ENCODE results near the gene ZNF862.

The ZNF862 gene

GRCh38 chr7:149790754-149791360 is 47.3 kb upstream of the ZNF862 start:
- no peaks in the 10 kb centered on the region; the same call in 1 of the 2 replicates for H4K20me1 ChIP-seq (ENCODE audit: insufficient read depth, low read length)
- no peaks in the 10 kb centered on the region for H3K9me3 ChIP-seq (ENCODE audit: insufficient read depth, low read length, severe bottlenecking)
- TF ChIP-seq EZH2 (IDR thresholded peaks at IDR 0.05; ENCODE audit: borderline replicate concordance, low read depth, low read length, severe bottlenecking) (no peak), CTCF (IDR thresholded peaks at IDR 0.05; ENCODE audit: borderline replicate concordance, extremely low read depth, low read length, poor library complexity, severe bottlenecking) (no peak)
- no peaks in the 10 kb centered on the region for H3K36me3 ChIP-seq (ENCODE audit: insufficient read depth, low read length)
- no peaks in the 10 kb centered on the region for H3K27me3 ChIP-seq (ENCODE audit: insufficient read depth, low read length, poor library complexity)
- no peak overlapping the region for H3K4me2 ChIP-seq (ENCODE audit: insufficient read depth, low read length)
- no peak overlapping the region for H3K9ac ChIP-seq (ENCODE audit: low read depth, low read length)
- no peak overlapping the region for H2AFZ ChIP-seq (ENCODE audit: low read depth, low read length)
- H3K4me3 ChIP-seq (ENCODE audit: low read depth in 1 of 2, low read length in 2 of 2): no peak overlapping the region
- H3K4me1 ChIP-seq (ENCODE audit: insufficient read depth, low read length): no peaks in the 10 kb centered on the region
- DNase-seq (no peak), ATAC-seq (ENCODE audit: insufficient read depth, low read depth) (no peak)
- H3K79me2 ChIP-seq (ENCODE audit: insufficient read depth, low read length): no peaks in the 10 kb centered on the region
- no peak overlapping the region for H3K27ac ChIP-seq (ENCODE audit: low read length)

- Histone ChIP-seq H3K4me3 (ENCODE audit: low read depth in 1 of 2, low read length in 2 of 2) (no peak overlapping the region), H2AFZ (ENCODE audit: low read depth, low read length) (no peak overlapping the region), H3K9me3 (ENCODE audit: insufficient read depth, low read length, severe bottlenecking) (no peaks in the 10 kb centered on the region), H3K27ac (ENCODE audit: low read length) (no peak overlapping the region), H3K79me2 (ENCODE audit: insufficient read depth, low read length) (no peaks in the 10 kb centered on the region), H3K9ac (ENCODE audit: low read depth, low read length) (no peak overlapping the region), H3K4me2 (ENCODE audit: insufficient read depth, low read length) (no peak overlapping the region), H3K4me1 (ENCODE audit: insufficient read depth, low read length) (no peaks in the 10 kb centered on the region), H3K27me3 (ENCODE audit: insufficient read depth, low read length, poor library complexity) (no peaks in the 10 kb centered on the region), H3K36me3 (ENCODE audit: insufficient read depth, low read length) (no peaks in the 10 kb centered on the region), H4K20me1 (ENCODE audit: insufficient read depth, low read length) (no peaks in the 10 kb centered on the region; the same call in 1 of the 2 replicates)
- DNase-seq (no peak), ATAC-seq (ENCODE audit: insufficient read depth, low read depth) (no peak)
- TF ChIP-seq CTCF (IDR thresholded peaks at IDR 0.05; ENCODE audit: borderline replicate concordance, extremely low read depth, low read length, poor library complexity, severe bottlenecking): no peak
- no peak for TF ChIP-seq EZH2 (IDR thresholded peaks at IDR 0.05; ENCODE audit: borderline replicate concordance, low read depth, low read length, severe bottlenecking)
These were observed 46.6 kb upstream of the ZNF862 start for GRCh38 chr7:149791411-149792219.

GRCh38 chr7:149792220-149792595 is 46.0 kb upstream of the ZNF862 start:
- Histone ChIP-seq H3K4me2 (ENCODE audit: insufficient read depth, low read length) (no peak overlapping the region), H3K4me3 (ENCODE audit: low read depth in 1 of 2, low read length in 2 of 2) (no peak overlapping the region), H3K79me2 (ENCODE audit: insufficient read depth, low read length) (no peaks in the 10 kb centered on the region), H3K9ac (ENCODE audit: low read depth, low read length) (no peak overlapping the region), H3K4me1 (ENCODE audit: insufficient read depth, low read length) (no peaks in the 10 kb centered on the region), H3K36me3 (ENCODE audit: insufficient read depth, low read length) (no peaks in the 10 kb centered on the region), H4K20me1 (ENCODE audit: insufficient read depth, low read length) (no peaks in the 10 kb centered on the region; the same call in 1 of the 2 replicates), H2AFZ (ENCODE audit: low read depth, low read length) (no peak overlapping the region), H3K9me3 (ENCODE audit: insufficient read depth, low read length, severe bottlenecking) (no peaks in the 10 kb centered on the region), H3K27me3 (ENCODE audit: insufficient read depth, low read length, poor library complexity) (no peaks in the 10 kb centered on the region), H3K27ac (ENCODE audit: low read length) (no peak overlapping the region)
- TF ChIP-seq CTCF (IDR thresholded peaks at IDR 0.05; ENCODE audit: borderline replicate concordance, extremely low read depth, low read length, poor library complexity, severe bottlenecking) (no peak), EZH2 (IDR thresholded peaks at IDR 0.05; ENCODE audit: borderline replicate concordance, low read depth, low read length, severe bottlenecking) (no peak)
- no peak for DNase-seq
- ATAC-seq (ENCODE audit: insufficient read depth, low read depth): no peak
